ENCODE results near the gene PHF14. TPM values are rescaled to one million over a fixed set of nuclear protein-coding genes. Genes with fewer than 3 reads are reported as not detected.

The PHF14 gene
- polyA plus RNA-seq, 4 donors = 18.6 to 27.9 (median 25.1) TPM

DNA sequence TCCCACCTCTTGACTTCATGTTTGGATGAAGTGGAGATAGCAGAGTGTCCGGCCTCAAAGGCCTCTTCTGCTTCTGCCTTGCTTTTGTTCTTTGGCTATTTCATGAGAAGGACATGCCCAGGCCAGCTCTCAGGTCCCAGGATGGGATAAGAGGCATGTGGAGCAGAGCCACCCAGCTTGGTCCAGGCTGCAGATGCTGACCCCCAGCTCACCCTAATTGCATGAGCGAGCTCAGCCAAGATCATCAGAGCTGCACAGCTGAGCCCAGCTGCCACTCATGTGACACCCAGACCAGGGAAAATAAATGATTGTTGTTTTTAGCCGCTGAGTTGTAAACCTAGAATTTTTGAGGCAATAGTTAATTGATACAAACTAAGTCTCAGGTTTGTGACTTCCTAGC, 230.0 kb downstream of the PHF14 start:
- Histone ChIP-seq H3K27me3 (ENCODE audit: control insufficient read depth in 3 of 3, insufficient read depth in 3 of 3, low read length in 3 of 3) (no peaks in the 10 kb centered on the region), H3K9me3 (ENCODE audit: control insufficient read depth in 2 of 2, insufficient read depth in 1 of 2, low read depth in 1 of 2, low read length in 1 of 2) (no peaks in the 10 kb centered on the region), H3K4me1 (ENCODE audit: control insufficient read depth in 3 of 3, insufficient read depth in 2 of 3, low read depth in 1 of 3, low read length in 2 of 3) (no peaks in the 10 kb centered on the region), H3K36me3 (ENCODE audit: control insufficient read depth in 3 of 3, insufficient read depth in 2 of 3, low read depth in 1 of 3, low read length in 3 of 3) (no peaks in the 10 kb centered on the region), H3K27ac (ENCODE audit: low read depth in 1 of 3, low read length in 2 of 3) (no peak overlapping the region), H3K4me3 (ENCODE audit: low read depth in 1 of 3, low read length in 3 of 3) (no peak overlapping the region)
- 69 to 88% (median 87%) methylated on average over 3 of the region's 3 CpGs for WGBS, 3 donors
- DNase-seq = peak in 1 of 2 donors; percentile 9
- FAIRE-seq = no peak

GRCh38 chr7:11206177-11206899, 232.7 kb downstream of the PHF14 start:
- no peak overlapping the region for H3K27ac ChIP-seq (ENCODE audit: low read depth in 1 of 3, low read length in 2 of 3)
- no peak for FAIRE-seq
- no peak overlapping the region for H3K4me3 ChIP-seq (ENCODE audit: low read depth in 1 of 3, low read length in 3 of 3)
- peak in 1 of 2 donors; percentile 5 for DNase-seq
- no peaks in the 10 kb centered on the region for H3K36me3 ChIP-seq (ENCODE audit: control insufficient read depth in 3 of 3, insufficient read depth in 2 of 3, low read depth in 1 of 3, low read length in 3 of 3)
- whole genome bisulfite sequencing, 3 donors = 46 to 60% (median 58%) methylated on average over 4 of the region's 4 CpGs
- H3K9me3 ChIP-seq (ENCODE audit: control insufficient read depth in 2 of 2, insufficient read depth in 1 of 2, low read depth in 1 of 2, low read length in 1 of 2) = no peaks in the 10 kb centered on the region
- no peaks in the 10 kb centered on the region for H3K4me1 ChIP-seq (ENCODE audit: control insufficient read depth in 3 of 3, insufficient read depth in 2 of 3, low read depth in 1 of 3, low read length in 2 of 3)
- H3K27me3 ChIP-seq (ENCODE audit: control insufficient read depth in 3 of 3, insufficient read depth in 3 of 3, low read length in 3 of 3) = no peaks in the 10 kb centered on the region

- no peaks in the 10 kb centered on the region for H3K27me3 ChIP-seq (ENCODE audit: control insufficient read depth in 3 of 3, insufficient read depth in 3 of 3, low read length in 3 of 3)
- 88 to 98% (median 92%) methylated on average over 3 of the region's 3 CpGs for WGBS, 3 donors
- H3K4me1 ChIP-seq (ENCODE audit: control insufficient read depth in 3 of 3, insufficient read depth in 2 of 3, low read depth in 1 of 3, low read length in 2 of 3) = no peaks in the 10 kb centered on the region
- FAIRE-seq (no peak), DNase-seq (no peak)
- no peaks in the 10 kb centered on the region for H3K9me3 ChIP-seq (ENCODE audit: control insufficient read depth in 2 of 2, insufficient read depth in 1 of 2, low read depth in 1 of 2, low read length in 1 of 2)
- H3K27ac ChIP-seq (ENCODE audit: low read depth in 1 of 3, low read length in 2 of 3) = no peak overlapping the region
- H3K4me3 ChIP-seq (ENCODE audit: low read depth in 1 of 3, low read length in 3 of 3) = no peak overlapping the region
- no peaks in the 10 kb centered on the region for H3K36me3 ChIP-seq (ENCODE audit: control insufficient read depth in 3 of 3, insufficient read depth in 2 of 3, low read depth in 1 of 3, low read length in 3 of 3)
These were observed 233.9 kb downstream of the PHF14 start for GRCh38 chr7:11207565-11207964.

GRCh38 chr7:11208883-11209465, 235.3 kb downstream of the PHF14 start:
- WGBS, 3 donors = 71 to 73% (median 73%) methylated on average over 5 of the region's 5 CpGs
- DNase-seq (no peak), FAIRE-seq (no peak)
- H3K36me3 ChIP-seq (ENCODE audit: control insufficient read depth in 3 of 3, insufficient read depth in 2 of 3, low read depth in 1 of 3, low read length in 3 of 3) = no peaks in the 10 kb centered on the region
- H3K27ac ChIP-seq (ENCODE audit: low read depth in 1 of 3, low read length in 2 of 3) = no peak overlapping the region
- no peaks in the 10 kb centered on the region for H3K4me1 ChIP-seq (ENCODE audit: control insufficient read depth in 3 of 3, insufficient read depth in 2 of 3, low read depth in 1 of 3, low read length in 2 of 3)
- H3K4me3 ChIP-seq (ENCODE audit: low read depth in 1 of 3, low read length in 3 of 3) = no peak overlapping the region
- H3K27me3 ChIP-seq (ENCODE audit: control insufficient read depth in 3 of 3, insufficient read depth in 3 of 3, low read length in 3 of 3) = no peaks in the 10 kb centered on the region
- no peaks in the 10 kb centered on the region for H3K9me3 ChIP-seq (ENCODE audit: control insufficient read depth in 2 of 2, insufficient read depth in 1 of 2, low read depth in 1 of 2, low read length in 1 of 2)

GRCh38 chr7:11210374-11210773, 236.7 kb downstream of the PHF14 start:
- no peaks in the 10 kb centered on the region for H3K4me1 ChIP-seq (ENCODE audit: control insufficient read depth in 3 of 3, insufficient read depth in 2 of 3, low read depth in 1 of 3, low read length in 2 of 3)
- no peaks in the 10 kb centered on the region for H3K9me3 ChIP-seq (ENCODE audit: control insufficient read depth in 2 of 2, insufficient read depth in 1 of 2, low read depth in 1 of 2, low read length in 1 of 2)
- H3K36me3 ChIP-seq (ENCODE audit: control insufficient read depth in 3 of 3, insufficient read depth in 2 of 3, low read depth in 1 of 3, low read length in 3 of 3) = no peaks in the 10 kb centered on the region
- no peak overlapping the region for H3K4me3 ChIP-seq (ENCODE audit: low read depth in 1 of 3, low read length in 3 of 3)
- WGBS, 3 donors = 81 to 88% (median 82%) methylated on average over 2 of the region's 2 CpGs
- H3K27me3 ChIP-seq (ENCODE audit: control insufficient read depth in 3 of 3, insufficient read depth in 3 of 3, low read length in 3 of 3) = no peaks in the 10 kb centered on the region
- no peak for FAIRE-seq
- no peak overlapping the region for H3K27ac ChIP-seq (ENCODE audit: low read depth in 1 of 3, low read length in 2 of 3)
- DNase-seq = no peak

DNA sequence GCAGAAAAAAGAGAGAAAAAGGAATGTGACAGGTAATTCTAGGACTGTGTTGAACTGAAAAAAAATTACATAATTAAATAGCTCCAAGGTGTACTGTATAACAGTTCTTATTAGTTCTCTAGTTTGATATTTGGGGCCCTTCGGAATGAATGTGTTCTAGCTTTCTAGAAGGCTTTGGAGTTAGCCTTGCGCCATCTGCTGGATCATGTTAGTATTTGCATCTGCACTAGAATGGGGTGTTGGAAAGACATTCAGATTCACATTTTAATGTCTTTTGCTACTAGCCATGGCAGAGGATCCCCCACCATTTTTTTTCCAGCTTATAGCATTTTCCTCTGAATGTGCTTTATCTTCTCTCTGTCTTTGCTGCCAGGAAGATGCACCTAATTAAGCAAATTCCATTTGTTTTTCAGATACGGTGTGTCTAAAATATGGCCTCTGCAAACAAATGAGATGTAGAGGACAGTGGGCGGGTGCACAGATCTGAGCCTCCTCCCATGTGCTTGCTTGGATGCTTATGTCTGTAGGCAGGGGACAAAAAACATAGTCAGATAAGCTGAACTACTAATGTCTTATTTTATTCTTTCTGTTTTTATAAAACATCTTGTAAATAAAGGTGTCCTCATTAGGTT, 238.5 kb downstream of the PHF14 start:
- peak; percentile 26 for FAIRE-seq
- Histone ChIP-seq H3K27me3 (ENCODE audit: control insufficient read depth in 3 of 3, insufficient read depth in 3 of 3, low read length in 3 of 3) (no peaks in the 10 kb centered on the region), H3K36me3 (ENCODE audit: control insufficient read depth in 3 of 3, insufficient read depth in 2 of 3, low read depth in 1 of 3, low read length in 3 of 3) (no peaks in the 10 kb centered on the region), H3K27ac (ENCODE audit: low read depth in 1 of 3, low read length in 2 of 3) (no peak overlapping the region), H3K4me1 (ENCODE audit: control insufficient read depth in 3 of 3, insufficient read depth in 2 of 3, low read depth in 1 of 3, low read length in 2 of 3) (no peaks in the 10 kb centered on the region), H3K4me3 (ENCODE audit: low read depth in 1 of 3, low read length in 3 of 3) (no peak overlapping the region), H3K9me3 (ENCODE audit: control insufficient read depth in 2 of 2, insufficient read depth in 1 of 2, low read depth in 1 of 2, low read length in 1 of 2) (no peaks in the 10 kb centered on the region)
- peak; percentile 71 to 74 for DNase-seq
- WGBS, 3 donors = 38 to 43% (median 39%) methylated on average over 4 of the region's 4 CpGs

DNA sequence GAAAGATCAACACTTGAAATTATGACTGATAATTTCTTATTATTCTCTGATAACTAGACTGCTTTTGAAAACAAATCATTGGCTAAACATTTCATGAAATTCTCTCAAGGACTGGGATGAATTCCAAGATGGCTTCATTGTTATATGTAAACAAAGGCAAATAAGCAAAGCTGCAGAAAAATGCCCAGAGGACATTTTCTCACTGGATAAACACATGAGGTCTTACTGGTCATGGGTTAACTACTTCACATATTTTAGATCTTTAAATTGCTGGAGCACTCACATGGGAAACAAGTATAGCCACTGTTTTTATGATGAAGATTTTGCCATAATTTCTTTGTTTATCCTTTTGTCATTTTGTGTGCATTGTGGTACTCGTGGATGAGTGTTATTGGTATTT, 239.1 kb downstream of the PHF14 start:
- Histone ChIP-seq H3K36me3 (ENCODE audit: control insufficient read depth in 3 of 3, insufficient read depth in 2 of 3, low read depth in 1 of 3, low read length in 3 of 3) (no peaks in the 10 kb centered on the region), H3K27ac (ENCODE audit: low read depth in 1 of 3, low read length in 2 of 3) (no peak overlapping the region), H3K4me3 (ENCODE audit: low read depth in 1 of 3, low read length in 3 of 3) (no peak overlapping the region), H3K27me3 (ENCODE audit: control insufficient read depth in 3 of 3, insufficient read depth in 3 of 3, low read length in 3 of 3) (no peaks in the 10 kb centered on the region), H3K9me3 (ENCODE audit: control insufficient read depth in 2 of 2, insufficient read depth in 1 of 2, low read depth in 1 of 2, low read length in 1 of 2) (no peaks in the 10 kb centered on the region), H3K4me1 (ENCODE audit: control insufficient read depth in 3 of 3, insufficient read depth in 2 of 3, low read depth in 1 of 3, low read length in 2 of 3) (no peaks in the 10 kb centered on the region)
- no peak for FAIRE-seq
- no peak for DNase-seq
- 38 to 57% (median 53%) methylated on average over 1 of the region's 1 CpG for WGBS, 3 donors

DNA sequence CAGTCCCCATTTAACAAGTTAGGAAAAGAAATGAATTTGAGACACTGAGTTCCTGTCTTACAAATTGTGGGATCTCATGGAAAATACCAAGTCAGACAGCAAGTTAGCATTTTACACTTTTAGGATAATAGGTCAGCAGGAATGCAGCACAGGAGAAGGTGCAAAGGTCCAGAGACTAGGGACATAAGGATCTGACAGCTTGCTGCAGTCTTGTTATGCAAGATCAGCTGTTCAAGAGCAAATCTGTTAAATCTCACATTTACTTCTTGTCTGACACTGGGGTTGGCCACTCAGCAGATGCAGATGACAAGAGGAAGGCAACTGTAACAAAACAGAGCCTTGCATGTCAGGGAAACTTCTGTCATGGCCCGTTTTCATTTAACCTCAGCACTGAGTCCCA, 239.6 kb downstream of the PHF14 start:
- Histone ChIP-seq H3K27me3 (ENCODE audit: control insufficient read depth in 3 of 3, insufficient read depth in 3 of 3, low read length in 3 of 3) (no peaks in the 10 kb centered on the region), H3K36me3 (ENCODE audit: control insufficient read depth in 3 of 3, insufficient read depth in 2 of 3, low read depth in 1 of 3, low read length in 3 of 3) (no peaks in the 10 kb centered on the region), H3K27ac (ENCODE audit: low read depth in 1 of 3, low read length in 2 of 3) (no peak overlapping the region), H3K4me1 (ENCODE audit: control insufficient read depth in 3 of 3, insufficient read depth in 2 of 3, low read depth in 1 of 3, low read length in 2 of 3) (no peaks in the 10 kb centered on the region), H3K9me3 (ENCODE audit: control insufficient read depth in 2 of 2, insufficient read depth in 1 of 2, low read depth in 1 of 2, low read length in 1 of 2) (no peaks in the 10 kb centered on the region), H3K4me3 (ENCODE audit: low read depth in 1 of 3, low read length in 3 of 3) (no peak overlapping the region)
- FAIRE-seq (no peak), DNase-seq (peak in 1 of 2 donors; percentile 28)
- 33 to 54% (median 50%) methylated on average over 1 of the region's 1 CpG for WGBS, 3 donors

Data from small intestine (tissue), 7 donors.